ENCODE results near the gene CSTB.

Gene CSTB

GRCh38 chr21:43728467-43729390 lies 47.4 kb downstream of the CSTB start:
- peak; percentile 98 for DNase-seq (ENCODE audit: low spot score)

- DNase-seq (ENCODE audit: low spot score) = no peak
Measured at GRCh38 chr21:43728154-43728466, 48.0 kb downstream of the CSTB start.

- peak; percentile 39 for DNase-seq (ENCODE audit: low spot score)
Measured at GRCh38 chr21:43727519-43728153, 48.5 kb downstream of the CSTB start.

GRCh38 chr21:43726686-43727518 lies 49.2 kb downstream of the CSTB start:
- no peak for DNase-seq (ENCODE audit: low spot score)

Data from hematopoietic multipotent progenitor cell treated with erythropoietin and hydrocortisone succinate and interleukin-3 and kit ligand, for 15 days (in vitro differentiated cells).